ENCODE data around the gene RAX. TPM values are rescaled to one million over a fixed set of nuclear protein-coding genes. Genes with fewer than 3 reads are reported as not detected.

The RAX gene
- not detected for total RNA-seq

DNA sequence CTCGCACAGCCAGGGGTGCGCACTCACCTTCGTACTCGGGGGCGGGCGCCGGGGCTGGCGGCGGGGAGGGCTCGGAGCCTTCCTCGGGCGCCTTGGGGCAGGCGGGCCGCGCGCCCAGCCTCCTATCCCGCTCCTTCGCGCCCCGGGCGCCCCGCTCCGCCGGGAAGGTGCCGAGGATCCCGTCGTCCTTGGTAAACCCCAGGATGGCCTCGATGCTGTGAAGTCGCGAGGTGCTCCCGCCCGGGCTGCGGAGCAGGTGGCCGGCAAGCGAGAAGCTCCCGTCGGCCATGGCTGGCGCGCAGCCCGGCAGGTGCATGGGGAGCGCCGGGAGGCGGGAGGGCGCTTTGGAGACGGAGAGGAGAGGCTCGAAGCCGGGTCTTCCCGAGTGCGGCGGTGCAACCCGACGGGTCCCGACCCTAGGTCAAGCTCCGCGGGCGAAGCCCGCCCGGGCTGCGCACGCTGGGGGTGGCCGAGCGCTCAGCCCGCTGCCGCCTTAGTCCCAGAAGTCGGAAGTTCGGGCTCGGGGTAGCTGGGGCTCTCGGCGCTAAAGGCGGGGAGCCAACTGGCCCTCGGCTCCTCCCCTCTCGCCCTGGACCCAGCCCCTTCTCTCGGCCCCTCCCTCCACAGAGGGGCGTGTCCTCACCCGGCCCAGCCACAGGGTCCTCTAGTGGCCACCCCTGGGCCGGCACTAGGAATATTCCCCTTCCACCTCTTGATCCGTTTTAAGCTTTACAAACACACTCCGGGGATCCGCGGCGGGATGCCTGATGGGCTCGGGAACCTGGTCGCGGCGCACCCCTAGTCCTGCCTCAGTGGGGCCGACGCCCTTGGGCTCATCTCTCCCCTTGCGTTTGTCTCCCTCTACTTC is at the start of gene RAX:
Gene RAX (minus strand): TSS at position 564 of the 868 bp plus-strand sequence. CDS start 248 bp downstream, at position 316.
- no peak for DNase-seq (ENCODE audit: low spot score)

- no peak for DNase-seq (ENCODE audit: low spot score)
Measured at GRCh38 chr18:59318460-59319050, 45.3 kb upstream of the RAX start, which contains the start of gene CPLX4. TSS of gene CPLX4 (minus strand) at chr18:59318649. CDS start at chr18:59318462, 187 bp downstream.

DNA sequence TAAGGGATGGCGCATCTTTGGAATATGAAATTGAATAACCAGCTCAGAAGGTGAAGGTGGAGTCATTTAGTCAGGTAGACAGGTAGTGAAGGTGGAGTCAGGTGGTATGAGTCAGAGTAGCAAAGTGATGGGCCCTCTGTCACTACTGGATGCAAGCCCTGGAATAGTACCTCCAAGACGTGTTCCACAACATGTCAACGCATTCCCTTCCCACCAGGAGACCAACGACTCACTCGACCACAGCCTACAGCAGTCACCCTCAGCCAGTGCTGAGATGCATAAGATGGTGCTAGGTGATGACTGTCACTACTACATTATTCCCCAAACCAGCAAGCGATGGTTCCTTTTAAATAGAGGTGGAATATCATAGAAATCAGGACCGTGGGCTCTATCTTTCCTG is 38.4 kb upstream of the RAX start:
- DNase-seq (ENCODE audit: low spot score): no peak

GRCh38 chr18:59308938-59309260 is 35.6 kb upstream of the RAX start:
- no peak for DNase-seq (ENCODE audit: low spot score)

DNA sequence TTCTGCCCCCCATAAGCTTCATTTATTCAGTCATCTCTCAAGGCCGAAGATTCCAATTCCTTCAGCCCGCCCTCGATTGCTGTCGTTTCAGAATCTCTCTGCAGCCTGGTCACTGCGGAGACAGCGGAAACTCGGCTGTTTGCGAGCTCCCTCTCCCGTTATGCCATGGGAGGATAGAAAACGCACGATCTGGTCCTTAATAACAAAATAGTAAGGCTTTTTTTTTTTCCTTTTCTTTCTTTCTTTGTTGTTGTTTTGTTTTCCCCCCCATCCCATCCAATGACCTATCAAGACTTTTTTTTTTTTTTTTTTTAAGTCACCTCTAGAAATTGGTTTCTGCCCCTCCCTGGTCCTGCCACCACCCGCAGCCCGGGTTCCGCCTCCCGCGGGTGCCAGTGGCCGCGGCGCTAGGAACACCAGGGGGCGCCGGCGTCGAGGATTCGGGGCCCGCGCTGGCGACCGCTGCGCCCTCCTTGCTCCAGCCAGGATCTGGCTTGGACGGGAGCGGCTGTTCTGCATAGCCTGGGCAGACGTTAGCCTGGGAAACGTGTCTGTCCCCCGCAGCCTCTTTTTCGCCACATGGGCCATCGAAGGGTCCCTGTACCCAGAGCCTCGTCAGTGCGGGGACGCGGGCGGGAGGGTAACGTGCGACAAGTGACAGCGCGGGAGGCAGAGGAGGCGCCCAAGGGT is 35.1 kb upstream of the RAX start:
- DNase-seq (ENCODE audit: low spot score): peak; percentile 65

- no peak for DNase-seq (ENCODE audit: low spot score)
Measured at GRCh38 chr18:59306640-59307039, 33.4 kb upstream of the RAX start.

- DNase-seq (ENCODE audit: low spot score): no peak
Measured at GRCh38 chr18:59305295-59305694, 32.0 kb upstream of the RAX start.

- no peak for DNase-seq (ENCODE audit: low spot score)
Measured at GRCh38 chr18:59303656-59304195, 30.5 kb upstream of the RAX start.

- DNase-seq (ENCODE audit: low spot score): no peak
Measured at GRCh38 chr18:59303006-59303405, 29.8 kb upstream of the RAX start.

DNA sequence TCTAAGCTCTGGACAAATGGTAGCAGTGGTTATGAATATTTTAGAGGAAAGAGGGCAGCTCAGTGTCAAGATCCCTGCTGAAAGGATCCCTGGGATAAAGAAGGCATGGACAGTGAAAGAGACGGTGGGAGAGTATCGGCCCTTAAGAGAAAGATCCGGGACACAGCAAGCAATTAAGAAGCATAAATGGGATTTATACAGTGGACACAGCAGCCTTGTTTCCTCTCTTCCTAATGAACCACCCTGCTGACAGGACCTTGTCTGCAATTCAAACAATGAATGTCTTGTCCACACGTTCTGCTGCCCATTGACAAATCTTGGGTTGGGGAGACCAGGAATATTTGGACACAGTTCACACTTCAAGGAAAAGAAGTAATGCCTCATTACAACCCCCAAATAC is 28.7 kb upstream of the RAX start:
- no peak for DNase-seq (ENCODE audit: low spot score)

- no peak for DNase-seq (ENCODE audit: low spot score)
Measured at GRCh38 chr18:59300676-59301285, 27.5 kb upstream of the RAX start.

- DNase-seq (ENCODE audit: low spot score): no peak
Measured at GRCh38 chr18:59298871-59299270, 25.6 kb upstream of the RAX start.

- no peak for DNase-seq (ENCODE audit: low spot score)
Measured at GRCh38 chr18:59293317-59293716, 20.1 kb upstream of the RAX start.

DNA sequence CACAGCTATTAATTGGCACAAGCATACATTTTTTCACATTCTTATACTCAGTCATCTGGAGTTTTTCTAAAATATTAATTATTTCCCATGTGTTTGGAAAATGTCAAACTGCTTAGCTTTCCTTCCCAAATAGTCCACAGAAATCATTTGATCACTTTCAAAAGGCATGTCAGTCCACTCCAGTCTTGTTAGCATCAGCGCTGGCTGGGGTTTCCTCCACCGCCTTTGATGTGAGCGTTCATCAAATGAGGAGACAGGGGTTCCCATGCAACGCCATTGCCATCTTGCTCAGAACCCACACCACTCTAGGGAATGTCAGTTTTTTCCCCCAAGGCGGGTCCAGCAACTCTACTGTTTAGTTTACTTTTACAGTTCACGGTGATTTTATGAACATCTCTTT is 13.1 kb upstream of the RAX start:
- DNase-seq (ENCODE audit: low spot score): no peak

DNA sequence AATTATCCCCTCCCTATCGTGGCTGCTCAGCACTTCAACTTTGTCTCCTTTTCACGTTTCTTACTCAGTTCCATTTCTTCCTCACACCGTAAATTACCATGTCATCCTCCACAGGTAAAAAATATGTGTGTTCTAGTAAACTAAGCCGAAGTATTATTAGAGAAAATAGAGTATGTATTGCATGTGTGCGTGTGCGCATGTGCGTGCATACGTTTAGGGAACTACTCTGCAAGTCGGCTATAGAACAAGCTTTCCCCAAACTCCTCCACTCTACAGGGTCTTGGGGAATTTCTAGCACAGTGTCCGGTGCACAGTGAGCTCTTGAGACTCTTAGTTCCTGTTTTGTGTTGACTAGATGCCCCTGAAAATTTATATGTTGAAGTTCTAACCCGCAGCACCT is 9.1 kb upstream of the RAX start:
- DNase-seq (ENCODE audit: low spot score): no peak

DNA sequence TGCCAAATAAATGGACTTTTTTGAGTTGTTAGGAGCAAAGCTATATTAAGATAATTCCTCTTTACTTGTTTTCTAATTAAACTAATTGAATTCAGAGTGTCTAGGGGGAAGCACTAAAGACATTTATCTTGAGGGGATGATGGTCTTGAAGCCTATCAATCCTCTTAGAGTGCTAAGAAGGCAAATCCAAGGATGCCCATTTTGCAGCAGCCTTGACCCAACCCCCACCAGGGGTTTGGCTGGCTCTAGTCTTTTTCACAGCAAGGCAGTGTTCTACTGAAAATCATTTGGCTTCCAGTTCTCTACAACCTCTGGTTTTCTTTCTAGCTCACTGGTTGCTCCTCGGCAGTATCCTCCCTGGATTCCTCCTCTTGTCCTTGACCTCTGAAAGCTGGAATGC is 6.5 kb upstream of the RAX start:
- DNase-seq (ENCODE audit: low spot score): no peak

GRCh38 chr18:59279193-59279592 is 5.9 kb upstream of the RAX start:
- DNase-seq (ENCODE audit: low spot score): no peak

GRCh38 chr18:59278793-59279192 is 5.5 kb upstream of the RAX start:
- no peak for DNase-seq (ENCODE audit: low spot score)

DNA sequence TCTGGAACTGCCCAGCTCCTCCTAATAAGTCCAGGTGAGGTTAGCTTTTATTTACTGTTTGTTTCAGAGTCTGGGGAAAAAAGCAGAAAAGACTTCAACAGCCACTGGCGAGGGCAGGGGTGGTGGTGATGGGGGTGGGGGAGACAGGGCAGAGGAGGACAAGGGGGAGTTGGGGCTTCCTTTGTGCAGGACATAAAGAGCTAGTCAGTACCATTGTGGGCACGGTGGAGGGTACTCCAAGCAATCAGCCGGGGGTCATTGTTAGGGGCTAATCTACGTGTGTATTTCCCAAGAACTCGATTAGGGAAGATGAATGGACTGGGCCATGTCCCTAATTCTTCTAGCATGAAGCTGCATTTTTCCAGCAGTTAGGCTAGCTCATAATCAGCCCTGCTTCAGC is 2.8 kb upstream of the RAX start:
- no peak for DNase-seq (ENCODE audit: low spot score)

DNA sequence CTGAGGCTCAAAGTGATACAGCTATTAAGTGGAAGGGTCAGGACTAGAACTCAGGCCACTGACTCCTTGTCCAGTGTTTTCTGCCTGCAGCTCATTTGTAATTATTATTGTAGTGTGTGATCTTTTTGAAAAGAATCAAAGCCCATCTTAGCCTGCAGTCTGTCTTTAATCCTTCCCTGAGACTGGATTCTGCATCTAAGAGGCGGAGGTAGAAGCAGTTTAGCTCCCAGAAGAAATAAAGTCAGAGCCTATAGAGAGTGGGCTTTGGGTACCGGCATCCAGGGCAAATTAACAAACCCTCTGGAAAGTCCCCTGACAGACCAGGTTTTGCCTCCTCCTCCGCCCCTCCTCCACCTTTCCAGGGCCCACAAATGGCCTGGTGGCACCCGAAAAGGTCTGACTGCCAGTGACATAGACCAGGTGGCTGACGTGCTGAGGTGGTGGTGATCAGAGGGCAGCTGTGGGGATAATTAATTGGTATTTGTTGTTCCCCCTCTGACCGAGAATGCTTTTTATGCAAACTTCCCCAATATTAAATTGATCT is 2.2 kb upstream of the RAX start:
- DNase-seq (ENCODE audit: low spot score): no peak

- DNase-seq (ENCODE audit: low spot score): no peak
Measured at GRCh38 chr18:59274533-59274928, 1.3 kb upstream of the RAX start.

All from ureter (tissue), 1 donor.